ENCODE data around the gene NAV1. TPM values are rescaled to one million over a fixed set of nuclear protein-coding genes. Genes with fewer than 3 reads are reported as not detected.
"Not testable (repeated sequence)": the region's sequence is repeated elsewhere in the genome, so short reads cannot be mapped to it uniquely, and the experiment has no call there.

NAV1 gene
- total RNA-seq, 4 donors from 2014 or later: 26.0 to 84.1 (median 67.6) TPM

GRCh38 chr1:201514466-201514865, 24.5 kb upstream of the NAV1 start:
- ATAC-seq (ENCODE audit: low FRiP score) (no peak), DNase-seq (ENCODE audit: low spot score) (no peak)
- no peak for TF ChIP-seq CTCF (IDR thresholded peaks at IDR 0.05)

GRCh38 chr1:201515062-201515750, 23.7 kb upstream of the NAV1 start:
- ATAC-seq (ENCODE audit: low FRiP score): no peak
- DNase-seq (ENCODE audit: low spot score): no peak
- no peak for TF ChIP-seq CTCF (IDR thresholded peaks at IDR 0.05)

GRCh38 chr1:201515895-201516294, 23.0 kb upstream of the NAV1 start:
- no peak for DNase-seq (ENCODE audit: low spot score)
- no peak for ATAC-seq (ENCODE audit: low FRiP score)
- no peak for TF ChIP-seq CTCF (IDR thresholded peaks at IDR 0.05)

- no peak for TF ChIP-seq CTCF (IDR thresholded peaks at IDR 0.05)
- ATAC-seq (ENCODE audit: low FRiP score): no peak
- no peak for DNase-seq (ENCODE audit: low spot score)
Measured at GRCh38 chr1:201516511-201517127, 22.3 kb upstream of the NAV1 start.

- TF ChIP-seq CTCF (IDR thresholded peaks at IDR 0.05): no peak
- DNase-seq (ENCODE audit: low spot score): no peak
- ATAC-seq (ENCODE audit: low FRiP score): no peak
Measured at GRCh38 chr1:201517631-201518030, 21.3 kb upstream of the NAV1 start.

GRCh38 chr1:201518071-201518470, 20.9 kb upstream of the NAV1 start:
- no peak for ATAC-seq (ENCODE audit: low FRiP score)
- DNase-seq (ENCODE audit: low spot score): no peak
- no peak for TF ChIP-seq CTCF (IDR thresholded peaks at IDR 0.05)

GRCh38 chr1:201520046-201520575, 18.8 kb upstream of the NAV1 start:
- ATAC-seq (ENCODE audit: low FRiP score); DNase-seq (ENCODE audit: low spot score): not testable (repeated sequence)

Data from omental fat pad (tissue), 4 donors.